ENCODE data around the gene ETNPPL.

The ETNPPL gene

DNA sequence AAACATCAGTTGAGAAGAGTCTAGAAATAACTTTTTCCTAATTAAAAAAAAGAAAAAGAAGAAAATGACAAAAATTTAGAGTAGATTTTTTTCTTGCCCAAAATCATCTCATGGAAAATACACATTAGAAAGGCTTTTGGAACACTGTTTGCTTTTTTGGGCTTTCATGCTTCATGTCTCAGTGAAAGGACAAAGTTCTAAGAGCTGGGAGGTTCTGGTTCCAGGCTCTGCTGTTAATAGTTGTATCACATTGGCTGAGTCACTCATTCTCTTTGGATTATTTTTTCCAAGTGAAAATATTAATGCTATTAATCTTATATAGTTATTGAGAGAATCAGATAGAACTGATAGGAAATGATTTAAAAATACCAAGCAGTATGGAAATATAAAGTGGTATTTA is 32.9 kb upstream of the ETNPPL start:
- in situ Hi-C loops (cut with MboI; ENCODE audit: low sequenced_read_pairs, unreplicated experiment): no loop called here
- TF ChIP-seq, protein P1, sequence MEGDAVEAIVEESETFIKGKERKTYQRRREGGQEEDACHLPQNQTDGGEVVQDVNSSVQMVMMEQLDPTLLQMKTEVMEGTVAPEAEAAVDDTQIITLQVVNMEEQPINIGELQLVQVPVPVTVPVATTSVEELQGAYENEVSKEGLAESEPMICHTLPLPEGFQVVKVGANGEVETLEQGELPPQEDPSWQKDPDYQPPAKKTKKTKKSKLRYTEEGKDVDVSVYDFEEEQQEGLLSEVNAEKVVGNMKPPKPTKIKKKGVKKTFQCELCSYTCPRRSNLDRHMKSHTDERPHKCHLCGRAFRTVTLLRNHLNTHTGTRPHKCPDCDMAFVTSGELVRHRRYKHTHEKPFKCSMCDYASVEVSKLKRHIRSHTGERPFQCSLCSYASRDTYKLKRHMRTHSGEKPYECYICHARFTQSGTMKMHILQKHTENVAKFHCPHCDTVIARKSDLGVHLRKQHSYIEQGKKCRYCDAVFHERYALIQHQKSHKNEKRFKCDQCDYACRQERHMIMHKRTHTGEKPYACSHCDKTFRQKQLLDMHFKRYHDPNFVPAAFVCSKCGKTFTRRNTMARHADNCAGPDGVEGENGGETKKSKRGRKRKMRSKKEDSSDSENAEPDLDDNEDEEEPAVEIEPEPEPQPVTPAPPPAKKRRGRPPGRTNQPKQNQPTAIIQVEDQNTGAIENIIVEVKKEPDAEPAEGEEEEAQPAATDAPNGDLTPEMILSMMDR (IDR thresholded peaks at IDR 0.05; ENCODE audit: borderline replicate concordance, control extremely low read depth, extremely low read depth, insufficient read depth, missing control alignments): no peak
- no peak for DNase-seq (ENCODE audit: low spot score)

DNA sequence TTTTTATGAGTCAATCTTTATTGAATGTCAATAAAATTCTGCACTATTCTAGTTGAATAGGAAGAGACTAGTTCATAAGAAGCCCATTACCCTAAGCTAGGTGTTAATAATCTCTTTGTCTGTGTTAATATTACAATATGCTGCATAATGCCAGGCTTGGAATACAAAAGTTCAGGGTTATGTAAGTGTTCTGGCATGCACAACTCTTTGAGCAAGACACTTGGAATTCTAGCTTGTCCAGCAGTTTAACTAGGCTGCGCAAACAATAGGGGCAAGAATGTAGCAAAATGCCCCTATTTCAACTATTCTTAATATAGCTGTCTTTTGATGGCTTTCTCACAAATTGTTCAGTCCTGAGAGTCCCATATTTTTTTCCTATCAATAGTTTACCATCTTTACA is 31.3 kb upstream of the ETNPPL start:
- in situ Hi-C loops (cut with MboI; ENCODE audit: low sequenced_read_pairs, unreplicated experiment): no loop called here
- TF ChIP-seq, protein P1 (IDR thresholded peaks at IDR 0.05; ENCODE audit: borderline replicate concordance, control extremely low read depth, extremely low read depth, insufficient read depth, missing control alignments): no peak
- no peak for DNase-seq (ENCODE audit: low spot score)

DNA sequence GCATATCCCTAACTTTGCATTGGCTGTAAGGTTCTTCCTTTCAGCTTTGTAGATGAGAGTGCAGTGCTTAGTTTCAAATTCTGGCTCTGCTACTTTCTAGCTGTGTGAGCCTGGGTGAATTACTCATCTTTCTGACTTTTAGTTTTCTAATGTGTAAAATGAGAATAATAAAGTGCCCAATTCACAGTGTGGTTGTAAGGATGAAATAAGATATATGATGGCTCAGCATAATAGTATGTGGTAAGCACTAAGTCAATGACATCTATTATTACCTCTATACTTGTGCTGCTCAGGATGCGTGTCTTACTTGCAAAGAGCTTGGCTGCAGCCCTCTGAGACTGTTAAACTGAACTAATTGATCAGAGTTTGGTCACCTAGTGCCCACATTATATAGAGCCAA is 30.6 kb upstream of the ETNPPL start:
- TF ChIP-seq, protein P1 (IDR thresholded peaks at IDR 0.05; ENCODE audit: borderline replicate concordance, control extremely low read depth, extremely low read depth, insufficient read depth, missing control alignments): no peak
- DNase-seq (ENCODE audit: low spot score): no peak
- in situ Hi-C loops (cut with MboI; ENCODE audit: low sequenced_read_pairs, unreplicated experiment): no loop called here

DNA sequence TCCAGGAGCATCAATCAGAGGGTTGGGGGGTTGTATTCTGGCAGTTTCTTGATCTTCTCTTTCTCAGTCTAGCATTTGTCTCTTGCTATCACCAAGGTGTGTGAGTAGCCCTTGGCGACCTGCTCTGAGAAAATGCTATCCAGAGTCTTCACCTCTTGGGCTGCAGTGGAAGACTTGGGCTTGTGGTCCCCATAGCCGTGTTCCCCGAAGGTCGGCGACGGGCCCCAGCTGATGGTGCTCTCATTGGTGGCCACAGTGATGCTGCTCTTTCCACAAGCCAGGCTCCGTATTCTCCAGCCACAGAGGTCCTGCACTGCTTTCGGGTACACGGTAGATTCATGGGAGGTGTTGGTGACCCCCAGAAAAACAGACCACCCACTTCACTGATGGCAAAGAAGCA is 25.9 kb upstream of the ETNPPL start:
- in situ Hi-C loops (cut with MboI; ENCODE audit: low sequenced_read_pairs, unreplicated experiment): no loop called here
- TF ChIP-seq, protein P1 (IDR thresholded peaks at IDR 0.05; ENCODE audit: borderline replicate concordance, control extremely low read depth, extremely low read depth, insufficient read depth, missing control alignments): no peak
- DNase-seq (ENCODE audit: low spot score): no peak

DNA sequence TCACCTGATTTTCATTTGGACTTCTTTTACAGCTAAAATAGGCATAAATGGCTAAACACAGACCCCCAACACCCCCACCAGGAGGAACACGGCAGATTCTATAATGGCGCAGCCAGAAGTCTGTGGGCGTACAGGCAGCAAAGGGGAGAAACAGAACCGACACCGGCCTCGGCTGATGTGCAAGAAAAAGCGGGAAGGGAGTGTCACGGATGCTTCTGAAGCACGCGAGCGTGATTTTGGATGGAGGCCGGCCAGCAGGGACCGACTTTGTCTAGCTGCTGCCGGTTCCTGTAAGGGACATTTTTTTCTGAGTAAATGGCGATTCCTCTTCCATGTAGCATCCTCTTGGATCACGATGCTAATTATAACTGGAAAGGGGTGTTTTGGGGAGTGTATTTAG is 24.9 kb upstream of the ETNPPL start:
- TF ChIP-seq, protein P1 (IDR thresholded peaks at IDR 0.05; ENCODE audit: borderline replicate concordance, control extremely low read depth, extremely low read depth, insufficient read depth, missing control alignments): no peak
- DNase-seq (ENCODE audit: low spot score): no peak
- in situ Hi-C loops (cut with MboI; ENCODE audit: low sequenced_read_pairs, unreplicated experiment): no loop called here

DNA sequence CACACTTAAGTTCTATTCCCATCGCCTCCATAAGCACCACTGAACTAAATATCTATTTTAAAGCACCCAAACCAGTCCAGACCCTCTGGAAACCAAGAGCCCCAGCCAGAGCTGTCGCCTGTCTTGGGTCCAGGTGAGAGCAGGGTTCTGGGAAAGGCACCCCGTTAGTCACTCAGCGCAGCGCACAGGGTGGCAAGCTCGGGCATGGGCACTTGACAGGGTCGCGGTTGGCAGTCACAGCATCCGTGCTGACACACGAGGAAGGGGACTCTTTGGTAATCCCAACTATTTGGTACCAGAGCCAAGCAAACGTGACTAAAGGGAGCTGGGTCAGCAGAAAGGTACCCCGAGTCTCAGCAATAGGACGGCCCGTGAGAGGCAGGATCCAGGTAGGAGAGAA is 24.3 kb upstream of the ETNPPL start:
- DNase-seq (ENCODE audit: low spot score): no peak
- TF ChIP-seq, protein P1 (IDR thresholded peaks at IDR 0.05; ENCODE audit: borderline replicate concordance, control extremely low read depth, extremely low read depth, insufficient read depth, missing control alignments): no peak
- in situ Hi-C loops (cut with MboI; ENCODE audit: low sequenced_read_pairs, unreplicated experiment): no loop called here

DNA sequence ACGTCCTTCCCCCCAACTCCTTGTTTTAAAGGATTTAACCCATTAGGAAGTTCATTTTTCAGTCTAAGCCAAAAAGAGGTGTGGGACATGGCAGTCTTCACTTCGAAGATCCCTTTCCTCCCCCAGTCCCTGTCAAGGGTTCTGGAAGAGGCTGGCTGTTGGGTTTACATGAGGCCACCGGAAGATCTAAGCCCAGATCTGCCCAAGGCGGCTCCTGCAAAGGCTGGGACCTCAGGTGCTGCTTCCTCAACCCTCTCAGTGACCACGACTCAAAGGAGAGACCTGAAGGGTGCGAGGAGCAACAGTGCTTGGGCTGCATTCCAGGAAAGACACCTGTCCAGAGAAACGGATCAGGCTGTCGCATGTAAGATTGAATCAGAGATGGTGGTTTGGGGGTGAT is 23.5 kb upstream of the ETNPPL start:
- in situ Hi-C loops (cut with MboI; ENCODE audit: low sequenced_read_pairs, unreplicated experiment): no loop called here
- DNase-seq (ENCODE audit: low spot score): no peak
- TF ChIP-seq, protein P1 (IDR thresholded peaks at IDR 0.05; ENCODE audit: borderline replicate concordance, control extremely low read depth, extremely low read depth, insufficient read depth, missing control alignments): no peak
